GM21526 (cell line): ENCODE data around the gene COPS4.
A peak's percentile ranks its signal among the peaks of the same experiment; 100 is the strongest.
"Not testable (repeated sequence)": the region's sequence is repeated elsewhere in the genome, so short reads cannot be mapped to it uniquely, and the experiment has no call there.

ENCODE experiments used
- ATAC-seq: cut with Tn5 transposase; IDR thresholded peaks from one replicate; pipeline ENCODE4 v1.9.1; 2021; ENCODE audit warnings: moderate library complexity; ENCODE audit not compliant: unreplicated experiment, low FRiP score

Gene COPS4

GRCh38 chr4:83022724-83023450 is 12.1 kb upstream of the COPS4 start:
- no peak for ATAC-seq

GRCh38 chr4:83023599-83023998 is 11.4 kb upstream of the COPS4 start:
- not testable (repeated sequence) for ATAC-seq

GRCh38 chr4:83024233-83024632 is 10.8 kb upstream of the COPS4 start:
- no peak for ATAC-seq

GRCh38 chr4:83025563-83025962 is 9.4 kb upstream of the COPS4 start:
- no peak for ATAC-seq

- no peak for ATAC-seq
These were observed 6.0 kb upstream of the COPS4 start for GRCh38 chr4:83028976-83029375.

GRCh38 chr4:83029688-83030087 is 5.3 kb upstream of the COPS4 start:
- no peak for ATAC-seq

- no peak for ATAC-seq
These were observed 2.1 kb downstream of the COPS4 start for GRCh38 chr4:83036991-83037665.

GRCh38 chr4:83040269-83040668 is 5.3 kb downstream of the COPS4 start:
- ATAC-seq = no peak

- not testable (repeated sequence) for ATAC-seq
These were observed 8.2 kb downstream of the COPS4 start for GRCh38 chr4:83043157-83043556.

- no peak for ATAC-seq
These were observed 8.9 kb downstream of the COPS4 start for GRCh38 chr4:83043801-83044407.

- no peak for ATAC-seq
These were observed 11.9 kb downstream of the COPS4 start for GRCh38 chr4:83046693-83047473.

- not testable (repeated sequence) for ATAC-seq
These were observed 13.8 kb downstream of the COPS4 start for GRCh38 chr4:83048781-83049180.

- no peak for ATAC-seq
These were observed 19.9 kb downstream of the COPS4 start for GRCh38 chr4:83054928-83055327.

GRCh38 chr4:83062739-83063138 is 27.8 kb downstream of the COPS4 start:
- no peak for ATAC-seq

GRCh38 chr4:83065266-83065665 is 30.3 kb downstream of the COPS4 start:
- no peak for ATAC-seq

GRCh38 chr4:83067058-83067639 is 32.2 kb downstream of the COPS4 start:
- ATAC-seq = no peak

- ATAC-seq = no peak
These were observed 36.1 kb downstream of the COPS4 start for GRCh38 chr4:83071116-83071515.

GRCh38 chr4:83074086-83074704 is 39.2 kb downstream of the COPS4 start:
- peak; percentile 80 for ATAC-seq

GRCh38 chr4:83074783-83075182 is 39.8 kb downstream of the COPS4 start:
- not testable (repeated sequence) for ATAC-seq
